Cardiac muscle cell (in vitro differentiated cells and primary cell): ENCODE data around the gene SYCE3. TPM values are rescaled to one million over a fixed set of nuclear protein-coding genes. Genes with fewer than 3 reads are reported as not detected.

Source experiments
- DNase-seq, 2 donors: peaks; one replicate each; pipeline versions ENCODE4 v3.0.0 to v3.0.0-alpha.2; 2010 to 2017; ENCODE audit warnings: low read depth in 1 of 2, low spot score in 1 of 2
- H3K27ac ChIP-seq: fragments of 200-600 bp; sonication (generic); 2 replicates; pipeline ENCODE4 v1.5.1; 2016
- H3K27me3 ChIP-seq: fragments of 200-600 bp; sonication (generic); 2 replicates; pipeline ENCODE4 v1.6.0; 2016; ENCODE audit warnings: control low read depth
- H3K36me3 ChIP-seq: fragments of 200-600 bp; sonication (generic); 2 replicates; pipeline ENCODE4 v1.5.1; 2016; ENCODE audit warnings: control low read depth
- H3K4me1 ChIP-seq: fragments of 200-600 bp; sonication (generic); 2 replicates; pipeline ENCODE4 v1.8.1; 2017; ENCODE audit warnings: low read depth, mild to moderate bottlenecking, mixed run types
- H3K4me3 ChIP-seq: fragments of 200-600 bp; sonication (generic); 2 replicates; pipeline ENCODE4 v1.5.1; 2016; ENCODE audit warnings: mild to moderate bottlenecking
- H3K9me3 ChIP-seq: fragments of 200-600 bp; sonication (generic); 2 replicates; pipeline ENCODE4 v1.5.1; 2017; ENCODE audit warnings: low read depth, mild to moderate bottlenecking, control low read depth
- CTCF ChIP-seq: IDR thresholded peaks from 2 replicates; pipeline ENCODE4 v1.5.1; 2012; ENCODE audit warnings: low read depth, mild to moderate bottlenecking, low read length
- polyA plus RNA-seq: library from polyadenylated mRNA; unstranded; fragments of >200 nt; fragmentation: Nextera tagmentation; extraction: Ambion mirVana; gene quantifications from 2 replicates; pipeline ENCODE4 v1.2.1, GENCODE V29; 2016
- total RNA-seq: library from RNA; depleted of rRNA; stranded (reverse); fragments of >200 nt; gene quantifications from 2 replicates; pipeline ENCODE4 v1.2.3, GENCODE V29; 2016

The SYCE3 gene
- total and polyA plus RNA-seq, 2 experiments from 2014 or later: not detected

DNA sequence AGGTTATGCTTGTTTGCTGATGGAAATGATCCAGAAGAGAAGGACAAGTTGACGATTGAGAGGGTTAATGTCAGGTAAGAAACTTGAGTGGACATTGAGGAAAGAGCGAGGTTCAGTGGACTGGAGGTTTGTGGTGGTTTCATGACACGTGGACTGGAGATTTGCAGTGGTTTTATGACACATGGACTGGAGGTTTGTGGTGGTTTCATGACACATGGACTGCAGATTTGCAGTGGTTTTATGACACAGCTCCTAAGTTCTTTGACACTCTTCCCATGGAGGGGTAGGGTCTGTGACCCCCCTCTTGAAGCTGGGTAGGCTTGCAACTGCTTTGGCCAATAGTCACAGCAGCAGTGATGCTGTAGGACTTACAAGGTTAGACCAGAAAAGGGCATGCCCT lies 32.5 kb upstream of the SYCE3 start:
- Histone ChIP-seq H3K36me3 (no peaks in the 10 kb centered on the region), H3K27ac (no peak overlapping the region), H3K4me1 (no peaks in the 10 kb centered on the region), H3K27me3 (peaks cover 10% of the 10 kb centered on the region), H3K4me3 (no peak overlapping the region), H3K9me3 (no peaks in the 10 kb centered on the region)
- DNase-seq: no peak
- TF ChIP-seq CTCF: no peak

GRCh38 chr22:50587407-50587806 lies 24.7 kb upstream of the SYCE3 start:
- Histone ChIP-seq H3K27me3 (no peaks in the 10 kb centered on the region), H3K4me1 (peaks cover 4% of the 10 kb centered on the region), H3K4me3 (no peak overlapping the region), H3K36me3 (no peaks in the 10 kb centered on the region), H3K9me3 (no peaks in the 10 kb centered on the region), H3K27ac (no peak overlapping the region)
- TF ChIP-seq CTCF: no peak
- DNase-seq: no peak

GRCh38 chr22:50586416-50586815 lies 23.7 kb upstream of the SYCE3 start:
- Histone ChIP-seq H3K36me3 (no peaks in the 10 kb centered on the region), H3K9me3 (no peaks in the 10 kb centered on the region), H3K27me3 (no peaks in the 10 kb centered on the region), H3K4me1 (peaks cover 9% of the 10 kb centered on the region), H3K4me3 (no peak overlapping the region), H3K27ac (no peak overlapping the region)
- no peak for DNase-seq
- no peak for TF ChIP-seq CTCF

- no peak for TF ChIP-seq CTCF
- DNase-seq: no peak
- no peak overlapping the region for H3K4me3 ChIP-seq
- H3K36me3 ChIP-seq: no peaks in the 10 kb centered on the region
- no peaks in the 10 kb centered on the region for H3K27me3 ChIP-seq
- H3K4me1 ChIP-seq: peaks cover 9% of the 10 kb centered on the region
- no peaks in the 10 kb centered on the region for H3K9me3 ChIP-seq
- H3K27ac ChIP-seq: no peak overlapping the region
Observed at GRCh38 chr22:50585781-50586180, 23.1 kb upstream of the SYCE3 start.

GRCh38 chr22:50585238-50585637 lies 22.5 kb upstream of the SYCE3 start:
- no peak for TF ChIP-seq CTCF
- H3K4me1 ChIP-seq: peaks cover 9% of the 10 kb centered on the region
- no peak for DNase-seq
- no peaks in the 10 kb centered on the region for H3K27me3 ChIP-seq
- H3K4me3 ChIP-seq: no peak overlapping the region
- H3K36me3 ChIP-seq: no peaks in the 10 kb centered on the region
- no peak overlapping the region for H3K27ac ChIP-seq
- H3K9me3 ChIP-seq: no peaks in the 10 kb centered on the region
